ENCODE data around the gene UPK3BL2.
"Not testable (repeated sequence)": the region's sequence is repeated elsewhere in the genome, so short reads cannot be mapped to it uniquely, and the experiment has no call there.

GRCh38 chr7:102578486-102578885 is 35.0 kb upstream of the UPK3BL2 start:
- TF ChIP-seq CTCF (conservative IDR thresholded peaks at IDR 0.05 in 1 of 2, IDR thresholded peaks at IDR 0.05 in 1 of 2; ENCODE audit: extremely low read depth in 1 of 2, insufficient read depth in 1 of 2, low read depth in 1 of 2, low read length in 2 of 2); EZH2 (IDR thresholded peaks at IDR 0.05; ENCODE audit: borderline replicate concordance, low read length): not testable (repeated sequence)
